Dedifferentiated amniotic fluid mesenchymal stem cell (primary cell): ENCODE data around the gene MAGEB2.
"Not testable (repeated sequence)": the region's sequence is repeated elsewhere in the genome, so short reads cannot be mapped to it uniquely, and the experiment has no call there.

Experiments
- DNase-seq: peaks from one replicate; pipeline ENCODE4 v3.0.0-alpha.2; 2016; ENCODE audit errors: extremely low spot score

Gene MAGEB2

GRCh38 chrX:30215357-30215843 is at the start of gene MAGEB2:
Gene MAGEB2 (plus strand): TSS chrX:30215563. CDS start chrX:30218581, 3,018 bp downstream.
- DNase-seq: no peak

- DNase-seq: no peak
These were observed 44.5 kb upstream of the MAGEB2 start for GRCh38 chrX:30170900-30171299.

GRCh38 chrX:30181353-30181752 is 34.0 kb upstream of the MAGEB2 start:
- no peak for DNase-seq

- no peak for DNase-seq
These were observed 31.8 kb upstream of the MAGEB2 start for GRCh38 chrX:30183554-30183953.

DNA sequence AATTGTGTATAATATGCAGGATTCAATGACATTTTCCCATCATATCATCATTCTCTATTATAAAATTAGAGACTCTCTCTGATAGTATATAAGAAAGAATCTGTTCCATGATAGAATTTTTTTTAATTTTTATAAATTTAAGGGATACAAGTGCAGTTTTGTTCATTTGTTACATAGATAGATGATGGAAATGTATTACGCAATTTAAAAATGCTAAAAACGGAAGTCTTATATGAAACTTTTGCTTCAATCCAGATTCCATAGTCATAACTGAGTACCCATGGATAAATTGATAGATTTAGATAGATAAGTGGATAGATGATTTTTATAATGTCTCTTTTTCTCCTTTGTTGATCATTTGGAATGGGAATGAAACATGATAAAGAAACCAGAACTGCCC is 24.9 kb upstream of the MAGEB2 start:
- DNase-seq: no peak

GRCh38 chrX:30193910-30194309 is 21.5 kb upstream of the MAGEB2 start:
- DNase-seq: not testable (repeated sequence)

DNA sequence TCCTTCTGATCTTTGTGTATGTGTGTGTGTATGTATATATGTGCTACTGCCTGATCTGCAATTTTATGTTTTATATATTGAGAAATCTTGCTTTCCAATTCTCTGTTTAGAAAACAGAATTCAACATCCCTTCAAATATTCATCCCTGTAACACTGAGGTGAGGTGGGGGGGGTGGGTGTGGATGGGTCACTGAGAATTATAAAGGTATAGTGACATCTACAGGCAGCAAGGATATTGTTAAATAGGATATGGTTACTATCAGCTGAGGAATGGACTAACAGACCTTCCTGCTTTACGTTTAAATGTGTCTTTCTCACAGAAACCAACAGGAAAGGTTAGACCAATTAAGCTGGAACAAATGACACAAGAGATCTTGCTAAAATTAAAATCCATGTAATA is 19.0 kb upstream of the MAGEB2 start:
- DNase-seq: no peak

DNA sequence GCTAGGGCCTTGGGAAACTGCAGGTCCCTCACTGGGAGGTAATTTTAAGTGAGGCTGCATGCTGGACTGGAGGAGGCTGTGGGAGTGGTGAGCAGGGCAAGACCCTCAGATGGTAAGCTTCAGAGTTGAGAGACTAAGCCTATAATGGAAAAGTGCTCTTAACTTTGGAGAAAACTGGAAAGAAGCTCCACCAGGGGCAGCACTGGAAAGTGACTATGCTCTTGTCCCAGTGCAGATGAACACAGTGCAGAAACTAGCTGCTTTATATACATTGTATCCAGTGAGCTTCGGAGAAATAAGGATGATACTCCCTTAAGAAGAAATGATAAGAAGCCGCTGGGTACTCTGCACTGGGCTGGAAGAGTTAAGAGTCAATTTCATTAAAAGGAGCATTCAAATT is 3.2 kb upstream of the MAGEB2 start:
- no peak for DNase-seq

DNA sequence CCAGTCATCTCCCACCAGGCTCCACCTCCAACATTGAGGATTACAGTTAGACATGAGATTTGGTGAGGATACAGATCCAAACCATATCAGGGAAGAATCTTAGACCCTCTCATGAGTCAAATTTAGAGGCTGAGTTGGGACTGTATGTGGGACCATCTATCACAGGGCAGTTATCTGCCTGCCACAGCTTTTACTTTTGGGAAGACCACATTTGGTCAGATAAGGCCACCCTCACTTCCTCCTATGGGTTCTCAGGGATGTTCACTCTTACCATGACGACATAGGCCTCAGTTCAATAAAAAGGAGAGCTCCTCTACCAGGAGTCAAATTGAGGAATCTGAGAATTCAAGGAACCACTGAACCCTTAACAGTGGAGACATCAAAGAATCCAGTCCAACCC is 2.1 kb downstream of the MAGEB2 start:
- DNase-seq: no peak

GRCh38 chrX:30219372-30219771 is 4.0 kb downstream of the MAGEB2 start:
- DNase-seq: no peak

- DNase-seq: no peak
These were observed 5.3 kb downstream of the MAGEB2 start for GRCh38 chrX:30220661-30221060.

- DNase-seq: no peak
These were observed 9.2 kb downstream of the MAGEB2 start for GRCh38 chrX:30224536-30224935.

DNA sequence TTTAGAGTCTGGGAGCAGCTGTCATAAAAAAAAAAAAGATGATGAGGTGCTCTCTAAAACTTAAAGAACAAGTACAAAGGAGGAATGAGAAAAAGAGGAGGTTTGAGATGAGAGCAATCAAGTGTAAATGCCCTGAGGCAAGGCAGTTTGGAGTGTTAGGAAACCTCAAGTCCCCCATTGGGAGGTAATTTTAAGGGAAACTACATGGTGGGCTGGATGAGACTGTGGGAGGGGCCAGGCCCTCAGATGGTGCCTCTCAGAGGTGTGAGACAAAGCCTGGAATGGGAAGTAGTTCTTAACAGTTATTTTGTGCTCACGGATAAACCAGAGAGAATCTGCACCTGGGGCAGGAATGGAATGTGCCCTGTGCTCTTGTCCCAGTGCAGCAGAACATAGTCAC is 13.2 kb downstream of the MAGEB2 start:
- DNase-seq: no peak

- DNase-seq: no peak
These were observed 15.0 kb downstream of the MAGEB2 start, which contains the start of gene MAGEB3 for GRCh38 chrX:30230395-30230794. Gene MAGEB3 (plus strand): TSS chrX:30230657. CDS start chrX:30235925, 5,268 bp downstream.

DNA sequence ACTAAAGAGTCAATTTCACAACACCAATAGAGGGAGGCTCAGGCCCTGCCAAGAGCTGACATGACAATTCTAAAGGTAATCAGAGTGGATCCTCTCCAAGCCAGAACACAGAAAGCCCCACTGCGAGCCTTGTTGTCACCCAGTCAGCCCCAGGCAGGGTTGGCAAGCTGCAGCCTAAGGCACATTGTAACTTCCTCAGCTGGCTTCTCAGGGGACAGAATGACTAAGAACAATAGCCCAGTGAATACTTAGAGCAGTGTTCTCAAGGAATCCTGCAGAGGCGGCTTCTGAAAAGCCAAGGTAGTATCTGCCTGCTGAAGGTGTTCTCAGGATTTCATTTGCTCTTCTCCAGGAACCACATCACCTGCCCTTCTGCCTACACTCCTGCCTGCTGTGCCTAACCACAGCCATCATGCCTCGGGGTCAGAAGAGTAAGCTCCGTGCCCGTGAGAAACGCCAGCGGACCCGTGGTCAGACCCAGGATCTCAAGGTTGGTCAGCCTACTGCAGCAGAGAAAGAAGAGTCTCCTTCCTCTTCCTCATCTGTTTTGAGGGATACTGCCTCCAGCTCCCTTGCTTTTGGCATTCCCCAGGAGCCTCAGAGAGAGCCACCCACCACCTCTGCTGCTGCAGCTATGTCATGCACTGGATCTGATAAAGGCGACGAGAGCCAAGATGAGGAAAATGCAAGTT is 26.5 kb downstream of the MAGEB2 start, which contains the start of gene MAGEB4:
Gene MAGEB4, plus strand, starts transcription at position 277 of the 692 bp plus-strand sequence. Its CDS starts 136 bp downstream, at position 413.
- no peak for DNase-seq

- no peak for DNase-seq
These were observed 31.6 kb downstream of the MAGEB2 start, which contains the start of gene MAGEB1 for GRCh38 chrX:30246769-30247489. Gene MAGEB1 (plus strand): TSS chrX:30247146. CDS start chrX:30250494, 3,348 bp downstream.

GRCh38 chrX:30248854-30249253 is 33.5 kb downstream of the MAGEB2 start:
- DNase-seq: no peak

DNA sequence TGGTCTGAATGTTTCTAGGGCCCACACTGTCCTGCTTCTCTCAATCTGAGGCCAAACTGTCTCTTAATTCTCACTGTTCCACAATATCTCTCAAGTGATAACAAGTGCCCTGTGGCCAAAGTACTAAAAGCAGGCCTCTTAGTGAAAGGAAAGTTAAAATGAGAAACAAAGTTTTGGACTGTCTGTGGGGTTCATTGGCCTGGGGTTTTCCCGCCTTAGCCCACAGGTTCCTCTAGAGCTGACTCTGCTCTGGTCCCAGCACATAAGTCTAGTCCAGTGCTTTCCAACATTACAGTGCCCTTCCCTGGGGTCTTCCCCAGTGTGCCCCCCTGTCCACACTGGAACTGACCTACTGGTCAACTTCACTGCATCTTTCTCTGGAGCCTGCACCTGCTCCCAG is 37.9 kb downstream of the MAGEB2 start:
- DNase-seq: no peak

DNA sequence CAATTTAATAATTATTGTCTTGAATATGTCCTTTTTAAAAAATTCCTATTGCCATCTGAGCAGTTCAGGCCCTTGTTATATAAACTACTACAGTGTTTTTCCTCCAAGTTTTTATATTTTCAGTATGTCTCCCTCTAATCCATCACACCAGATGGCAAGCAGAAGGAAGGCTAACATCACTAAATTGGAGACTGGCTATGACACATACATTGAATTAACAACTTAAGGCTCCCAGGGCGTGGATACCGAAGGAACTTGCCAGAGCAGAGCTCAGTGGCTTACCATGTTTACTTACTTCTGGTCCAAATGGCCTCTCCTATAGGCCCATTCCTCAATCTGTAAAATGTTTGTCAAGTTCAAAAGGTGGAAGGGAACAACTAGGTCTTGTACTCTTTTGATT is 44.6 kb downstream of the MAGEB2 start:
- no peak for DNase-seq

GRCh38 chrX:30261012-30261411 is 45.6 kb downstream of the MAGEB2 start:
- no peak for DNase-seq

GRCh38 chrX:30262763-30263162 is 47.4 kb downstream of the MAGEB2 start:
- no peak for DNase-seq
